ENCODE measurements around the gene ACSBG1. TPM values are rescaled to one million over a fixed set of nuclear protein-coding genes. Genes with fewer than 3 reads are reported as not detected.

Gene ACSBG1
- total RNA-seq, 2 donors from 2014 or later = not detected

- no peak for TF ChIP-seq CTCF (IDR thresholded peaks at IDR 0.05)
- DNase-seq (ENCODE audit: low spot score) = no peak
- Histone ChIP-seq H3K27ac (no peak overlapping the region), H3K4me3 (no peak overlapping the region), H3K27me3 (replicated peaks; ENCODE audit: insufficient read depth) (no peaks in the 10 kb centered on the region), H3K9me3 (no peaks in the 10 kb centered on the region), H3K36me3 (peaks cover 23% of the 10 kb centered on the region), H3K4me1 (ENCODE audit: control insufficient read depth in 1 of 2, low read depth in 2 of 2) (no peaks in the 10 kb centered on the region)
- ATAC-seq (ENCODE audit: insufficient number of reproducible peaks, low FRiP score, low read depth) = no peak
Measured at GRCh38 chr15:78175330-78175729, 59.0 kb downstream of the ACSBG1 start.

- ATAC-seq (ENCODE audit: insufficient number of reproducible peaks, low FRiP score, low read depth) = no peak
Measured at GRCh38 chr15:78174401-78174800, 60.0 kb downstream of the ACSBG1 start.

GRCh38 chr15:78171864-78172472 lies 62.4 kb downstream of the ACSBG1 start:
- Histone ChIP-seq H3K36me3 (peaks cover 50% of the 10 kb centered on the region), H3K27me3 (replicated peaks; ENCODE audit: insufficient read depth) (no peaks in the 10 kb centered on the region), H3K9me3 (no peaks in the 10 kb centered on the region), H3K4me3 (no peak overlapping the region), H3K27ac (no peak overlapping the region), H3K4me1 (ENCODE audit: control insufficient read depth in 1 of 2, low read depth in 2 of 2) (no peaks in the 10 kb centered on the region)
- ATAC-seq (ENCODE audit: insufficient number of reproducible peaks, low FRiP score, low read depth) (no peak), DNase-seq (ENCODE audit: low spot score) (no peak)
- no peak for TF ChIP-seq CTCF (IDR thresholded peaks at IDR 0.05)

More at GRCh38 chr15:78174401-78174800, 60.0 kb downstream of the ACSBG1 start:
- H3K4me3 ChIP-seq = no peak overlapping the region
- no peak overlapping the region for H3K27ac ChIP-seq
- H3K36me3 ChIP-seq = peaks cover 28% of the 10 kb centered on the region
- no peaks in the 10 kb centered on the region for H3K4me1 ChIP-seq (ENCODE audit: control insufficient read depth in 1 of 2, low read depth in 2 of 2)
- no peak for DNase-seq (ENCODE audit: low spot score)
- no peaks in the 10 kb centered on the region for H3K9me3 ChIP-seq
- H3K27me3 ChIP-seq (replicated peaks; ENCODE audit: insufficient read depth) = no peaks in the 10 kb centered on the region
- TF ChIP-seq CTCF (IDR thresholded peaks at IDR 0.05) = no peak

GRCh38 chr15:78170848-78171773 lies 63.3 kb downstream of the ACSBG1 start:
- no peaks in the 10 kb centered on the region for H3K9me3 ChIP-seq
- H3K4me3 ChIP-seq = no peak overlapping the region
- H3K36me3 ChIP-seq = peaks cover 58% of the 10 kb centered on the region
- no peak overlapping the region for H3K27ac ChIP-seq
- H3K27me3 ChIP-seq (replicated peaks; ENCODE audit: insufficient read depth) = no peaks in the 10 kb centered on the region
- H3K4me1 ChIP-seq (ENCODE audit: control insufficient read depth in 1 of 2, low read depth in 2 of 2) = no peaks in the 10 kb centered on the region
- ATAC-seq (ENCODE audit: insufficient number of reproducible peaks, low FRiP score, low read depth) (no peak), DNase-seq (ENCODE audit: low spot score) (no peak)
- TF ChIP-seq CTCF (IDR thresholded peaks at IDR 0.05) = no peak

GRCh38 chr15:78168608-78169007 lies 65.8 kb downstream of the ACSBG1 start:
- H3K4me1 ChIP-seq (ENCODE audit: control insufficient read depth in 1 of 2, low read depth in 2 of 2) = no peaks in the 10 kb centered on the region
- H3K27ac ChIP-seq = no peak overlapping the region
- DNase-seq (ENCODE audit: low spot score) (no peak), ATAC-seq (ENCODE audit: insufficient number of reproducible peaks, low FRiP score, low read depth) (no peak)
- no peak overlapping the region for H3K4me3 ChIP-seq
- no peak for TF ChIP-seq CTCF (IDR thresholded peaks at IDR 0.05)
- H3K9me3 ChIP-seq = no peaks in the 10 kb centered on the region
- peaks cover 70% of the 10 kb centered on the region for H3K36me3 ChIP-seq
- no peaks in the 10 kb centered on the region for H3K27me3 ChIP-seq (replicated peaks; ENCODE audit: insufficient read depth)

All from thoracic aorta (tissue), 2 donors.